Stimulated activated CD4-positive, alpha-beta T cell treated with anti-CD3 and anti-CD28 coated beads, Interleukin-15, amount 100 ng/mL, for 24 hours (primary cell): Measurements from ENCODE around the gene GP9.

Experiments
- DNase-seq: peaks from one replicate; pipeline ENCODE4 v3.0.0-alpha.2; 2020

GP9 gene

GRCh38 chr3:129030611-129031010, 30.0 kb upstream of the GP9 start:
- DNase-seq: no peak

GRCh38 chr3:129031476-129032215, 28.9 kb upstream of the GP9 start:
- DNase-seq: no peak

- DNase-seq: no peak
Measured at GRCh38 chr3:129032716-129033115, 27.9 kb upstream of the GP9 start.

GRCh38 chr3:129033151-129033550, 27.4 kb upstream of the GP9 start:
- DNase-seq: no peak

- no peak for DNase-seq
Measured at GRCh38 chr3:129033633-129034321, 26.8 kb upstream of the GP9 start.

- peak; percentile 27 for DNase-seq
Measured at GRCh38 chr3:129034642-129035041, 25.9 kb upstream of the GP9 start.

GRCh38 chr3:129035360-129036221, 25.0 kb upstream of the GP9 start:
- DNase-seq: no peak

- DNase-seq: no peak
Measured at GRCh38 chr3:129036222-129037092, 24.1 kb upstream of the GP9 start.

GRCh38 chr3:129037093-129037419, 23.5 kb upstream of the GP9 start:
- DNase-seq: no peak

GRCh38 chr3:129038121-129038855, 22.3 kb upstream of the GP9 start:
- DNase-seq: no peak

- DNase-seq: no peak
Measured at GRCh38 chr3:129039271-129040038, 21.1 kb upstream of the GP9 start.

GRCh38 chr3:129040039-129040336, 20.6 kb upstream of the GP9 start:
- no peak for DNase-seq

- no peak for DNase-seq
Measured at GRCh38 chr3:129040579-129041300, 19.8 kb upstream of the GP9 start.

- peak; percentile 68 for DNase-seq
Measured at GRCh38 chr3:129045675-129046036, 14.9 kb upstream of the GP9 start.

GRCh38 chr3:129046037-129046731, 14.4 kb upstream of the GP9 start:
- DNase-seq: no peak

- DNase-seq: no peak
Measured at GRCh38 chr3:129046732-129047552, 13.6 kb upstream of the GP9 start.

- DNase-seq: no peak
Measured at GRCh38 chr3:129047553-129047839, 13.1 kb upstream of the GP9 start.

- no peak for DNase-seq
Measured at GRCh38 chr3:129050556-129051295, 9.9 kb upstream of the GP9 start.

- DNase-seq: no peak
Measured at GRCh38 chr3:129051871-129052340, 8.7 kb upstream of the GP9 start.
